Type B pancreatic cell (in vitro differentiated cells): Measurements from ENCODE around the gene SMAD6. TPM values are rescaled to one million over a fixed set of nuclear protein-coding genes. Genes with fewer than 3 reads are reported as not detected.

Experiments used
- DNase-seq: peaks from one replicate; pipeline ENCODE4 v3.0.0; 2021; ENCODE audit warnings: mixed read lengths; ENCODE audit not compliant: unreplicated experiment; ENCODE audit errors: extremely low spot score
- H3K27ac Mint-ChIP-seq: 2 replicates; pipeline ENCODE4 v1.8.0; 2021; ENCODE audit warnings: mild to moderate bottlenecking, mixed read lengths
- H3K27me3 Mint-ChIP-seq: 2 replicates; pipeline ENCODE4 v1.8.0; 2021; ENCODE audit warnings: mixed read lengths
- H3K36me3 Mint-ChIP-seq: 2 replicates; pipeline ENCODE4 v1.8.0; 2021; ENCODE audit warnings: mixed read lengths
- H3K4me1 Mint-ChIP-seq: one replicate; pipeline ENCODE4 v1.8.0; 2021; ENCODE audit warnings: mixed read lengths; ENCODE audit not compliant: unreplicated experiment
- H3K4me3 Mint-ChIP-seq: 2 replicates; pipeline ENCODE4 v1.8.0; 2021; ENCODE audit warnings: mild to moderate bottlenecking, mixed read lengths
- H3K9me3 Mint-ChIP-seq: 2 replicates; pipeline ENCODE4 v1.8.0; 2021; ENCODE audit warnings: mixed read lengths
- CTCF ChIP-seq: fragments of 200-600 bp; sonication (generic); conservative IDR thresholded peaks from 2 replicates; pipeline ENCODE4 v1.5.0; 2021; ENCODE audit warnings: antibody characterized with exemption, mild to moderate bottlenecking
- total RNA-seq: library from RNA; stranded (reverse); gene quantifications from 2 replicates; pipeline ENCODE4 v1.2.1, GENCODE V29; 2021; ENCODE audit warnings: low replicate concordance

SMAD6 gene
- total RNA-seq, 1 donor from 2014 or later: 31.7 TPM

DNA sequence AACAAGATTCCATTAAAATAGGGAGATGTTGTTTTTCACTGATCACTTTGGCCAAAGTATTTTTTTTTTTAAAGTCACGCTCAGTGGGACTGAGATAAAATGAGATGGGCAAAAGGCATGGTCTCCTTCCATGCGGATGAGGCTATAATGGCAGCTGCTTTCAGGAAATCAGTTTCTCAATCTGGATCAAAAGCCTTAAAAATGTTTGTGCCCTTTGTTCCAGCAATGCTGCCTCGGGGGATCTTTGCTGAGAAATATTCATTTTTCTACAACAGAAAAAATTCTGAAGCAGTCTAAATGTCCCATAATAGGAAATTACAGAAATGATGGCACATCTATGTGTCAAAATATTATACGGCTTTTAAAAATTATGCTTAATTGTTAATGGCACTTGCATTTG is 97.2 kb downstream of the SMAD6 start:
- Mint-ChIP-seq H3K27me3 (no peaks in the 10 kb centered on the region), H3K27ac (no peak overlapping the region), H3K4me1 (peaks cover 33% of the 10 kb centered on the region), H3K4me3 (no peak overlapping the region), H3K36me3 (no peaks in the 10 kb centered on the region), H3K9me3 (peaks cover 6% of the 10 kb centered on the region)
- DNase-seq: no peak
- no peak for TF ChIP-seq CTCF

- Mint-ChIP-seq H3K27me3 (no peaks in the 10 kb centered on the region), H3K27ac (peak overlapping the region; percentile 30), H3K36me3 (no peaks in the 10 kb centered on the region), H3K4me3 (no peak overlapping the region), H3K9me3 (peaks cover 5% of the 10 kb centered on the region), H3K4me1 (peaks cover 37% of the 10 kb centered on the region)
- DNase-seq: no peak
- TF ChIP-seq CTCF: no peak
Measured at GRCh38 chr15:66800584-66801235, 98.7 kb downstream of the SMAD6 start.

GRCh38 chr15:66801266-66801665 is 99.2 kb downstream of the SMAD6 start:
- Mint-ChIP-seq H3K36me3 (no peaks in the 10 kb centered on the region), H3K27ac (peak overlapping the region; percentile 30), H3K9me3 (no peaks in the 10 kb centered on the region), H3K27me3 (no peaks in the 10 kb centered on the region), H3K4me3 (no peak overlapping the region), H3K4me1 (peaks cover 38% of the 10 kb centered on the region)
- no peak for TF ChIP-seq CTCF
- no peak for DNase-seq

DNA sequence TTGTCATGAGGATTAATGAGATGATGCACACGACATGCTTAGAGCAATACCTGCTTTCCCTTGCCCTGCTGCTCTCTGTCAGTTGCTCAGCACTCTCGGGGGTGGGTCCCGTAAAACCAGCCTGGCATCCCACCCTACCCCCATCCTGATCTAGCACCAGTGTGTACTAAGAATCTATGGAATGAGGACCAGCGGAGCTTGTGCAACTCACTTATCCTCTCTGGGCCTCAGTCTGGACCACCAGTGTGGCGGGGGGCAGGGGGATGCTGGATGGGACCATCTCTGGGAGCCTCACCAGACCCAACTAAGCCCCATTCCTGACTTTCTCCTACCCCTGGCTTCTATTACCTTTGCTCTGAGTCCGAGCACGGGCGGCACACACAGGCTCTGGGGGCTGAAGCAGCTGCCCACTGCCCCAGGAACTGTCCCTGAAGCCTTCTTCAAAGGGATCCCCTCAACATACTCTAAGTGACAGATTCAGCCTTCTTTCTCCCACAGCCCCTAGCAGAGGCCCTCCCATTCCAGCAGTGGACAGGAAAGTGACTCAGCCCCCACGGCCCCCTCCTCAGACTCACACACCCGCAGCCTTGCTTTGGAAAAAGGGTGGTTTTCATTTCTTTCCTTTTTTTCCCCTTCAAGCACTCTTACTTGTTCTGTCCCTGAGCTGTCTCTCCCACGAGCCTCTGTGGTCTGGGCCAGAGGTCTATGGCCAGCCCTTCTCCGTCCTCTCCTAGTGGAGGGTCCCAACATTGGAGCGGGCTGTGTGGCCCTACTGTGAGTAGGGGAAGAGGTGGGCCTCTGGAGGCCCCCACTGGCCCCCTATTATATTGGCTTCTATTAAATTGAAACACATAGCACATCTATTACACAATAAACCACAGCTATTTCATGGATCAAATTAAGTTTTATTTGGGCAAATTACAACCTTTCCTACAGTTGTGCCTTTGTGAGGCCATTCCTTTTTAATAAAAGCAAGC is 100.3 kb downstream of the SMAD6 start:
- no peak for TF ChIP-seq CTCF

GRCh38 chr15:66803182-66803729 is 101.2 kb downstream of the SMAD6 start:
- DNase-seq: peak; percentile 88
- Mint-ChIP-seq H3K4me3 (peak overlapping the region; percentile 29), H3K27ac (peak overlapping the region; percentile 81), H3K4me1 (peaks cover 37% of the 10 kb centered on the region), H3K36me3 (no peaks in the 10 kb centered on the region), H3K27me3 (no peaks in the 10 kb centered on the region), H3K9me3 (no peaks in the 10 kb centered on the region)
- no peak for TF ChIP-seq CTCF

More for the DNA sequence above, 100.3 kb downstream of the SMAD6 start:
- H3K27me3 Mint-ChIP-seq: no peaks in the 10 kb centered on the region
- H3K36me3 Mint-ChIP-seq: no peaks in the 10 kb centered on the region
- DNase-seq: no peak
- peaks cover 38% of the 10 kb centered on the region for H3K4me1 Mint-ChIP-seq
- H3K9me3 Mint-ChIP-seq: no peaks in the 10 kb centered on the region
- peak overlapping the region; percentile 81 for H3K27ac Mint-ChIP-seq
- H3K4me3 Mint-ChIP-seq: peak overlapping the region; percentile 29
